Stimulated activated CD8-positive, alpha-beta memory T cell treated with anti-CD3 and anti-CD28 coated beads, Interleukin-15, amount 100 ng/mL, for 48 hours (primary cell): Measurements from ENCODE around the gene IFNK.
"Not testable (repeated sequence)": the region's sequence is repeated elsewhere in the genome, so short reads cannot be mapped to it uniquely, and the experiment has no call there.

Source experiments
- DNase-seq, 2 donors: peaks; one replicate each; pipeline ENCODE4 v3.0.0-alpha.2; 2020; ENCODE audit warnings: low read depth in 2 of 2

IFNK gene

GRCh38 chr9:27524236-27524635 lies at the start of gene IFNK:
TSS of gene IFNK (plus strand) at chr9:27524290. CDS start at chr9:27524337, 47 bp downstream.
- DNase-seq, result no peak

GRCh38 chr9:27474305-27474704 lies 49.8 kb upstream of the IFNK start:
- no peak for DNase-seq

- DNase-seq, result no peak
Observed at GRCh38 chr9:27475057-27475595, 49.0 kb upstream of the IFNK start.

GRCh38 chr9:27476870-27477515 lies 47.1 kb upstream of the IFNK start:
- no peak for DNase-seq

GRCh38 chr9:27478322-27478721 lies 45.8 kb upstream of the IFNK start:
- DNase-seq, result no peak

GRCh38 chr9:27482709-27483108 lies 41.4 kb upstream of the IFNK start:
- DNase-seq, result no peak

GRCh38 chr9:27483576-27483975 lies 40.5 kb upstream of the IFNK start:
- no peak for DNase-seq

GRCh38 chr9:27485158-27485557 lies 38.9 kb upstream of the IFNK start:
- DNase-seq, result no peak

- no peak for DNase-seq
Observed at GRCh38 chr9:27487128-27487640, 36.9 kb upstream of the IFNK start.

- DNase-seq, result no peak
Observed at GRCh38 chr9:27487927-27488326, 36.2 kb upstream of the IFNK start.

- no peak for DNase-seq
Observed at GRCh38 chr9:27489087-27489876, 34.8 kb upstream of the IFNK start.

GRCh38 chr9:27491154-27491553 lies 32.9 kb upstream of the IFNK start:
- DNase-seq, result no peak

GRCh38 chr9:27495480-27496134 lies 28.5 kb upstream of the IFNK start:
- no peak for DNase-seq

- DNase-seq, result no peak
Observed at GRCh38 chr9:27496135-27496504, 28.0 kb upstream of the IFNK start.

GRCh38 chr9:27497883-27498417 lies 26.1 kb upstream of the IFNK start:
- no peak for DNase-seq

GRCh38 chr9:27499451-27499850 lies 24.6 kb upstream of the IFNK start:
- no peak for DNase-seq

- DNase-seq, result not testable (repeated sequence)
Observed at GRCh38 chr9:27500902-27501301, 23.2 kb upstream of the IFNK start.

GRCh38 chr9:27503623-27504022 lies 20.5 kb upstream of the IFNK start:
- DNase-seq, result no peak

- no peak for DNase-seq
Observed at GRCh38 chr9:27504259-27504658, 19.8 kb upstream of the IFNK start.

GRCh38 chr9:27505744-27506161 lies 18.3 kb upstream of the IFNK start:
- no peak for DNase-seq

- no peak for DNase-seq
Observed at GRCh38 chr9:27506981-27507380, 17.1 kb upstream of the IFNK start.

GRCh38 chr9:27510780-27511179 lies 13.3 kb upstream of the IFNK start:
- DNase-seq, result no peak
